PFSK-1 (cell line): ENCODE data around the gene CYFIP2.

Source experiments
- FOXP2 ChIP-seq: optimal IDR thresholded peaks from 2 replicates; pipeline ENCODE3; 2011; ENCODE audit warnings: borderline replicate concordance, control low read depth, inconsistent platforms; ENCODE audit not compliant: insufficient read depth; ENCODE audit errors: extremely low read length, extremely low read depth
- POLR2AphosphoS5 ChIP-seq: IDR thresholded peaks from 2 replicates; pipeline ENCODE4 v1.6.1; 2012; ENCODE audit warnings: low read depth, mild to moderate bottlenecking, control low read depth, low read length, moderate library complexity
- SIN3A ChIP-seq: IDR thresholded peaks from 2 replicates; pipeline ENCODE4 v1.6.1; 2012; ENCODE audit warnings: mild to moderate bottlenecking, low read length, moderate library complexity, borderline replicate concordance; ENCODE audit not compliant: insufficient read depth
- TAF1 ChIP-seq: IDR thresholded peaks from 2 replicates; pipeline ENCODE4 v1.6.1; 2012; ENCODE audit warnings: low read length, control low read depth, borderline replicate concordance; ENCODE audit not compliant: insufficient read depth
- TF ChIP-seq, protein P1 (sequence below), 2 experiments: IDR thresholded peaks; 2 replicates each; pipeline versions ENCODE4 v1.6.1 to v1.8.0; 2011 to 2012; ENCODE audit warnings: low read depth in 2 of 2, low read length in 2 of 2, control low read depth in 1 of 2, inconsistent platforms in 1 of 2, mild to moderate bottlenecking in 1 of 2, moderate library complexity in 1 of 2; ENCODE audit not compliant: insufficient read depth in 1 of 2

Gene CYFIP2

DNA sequence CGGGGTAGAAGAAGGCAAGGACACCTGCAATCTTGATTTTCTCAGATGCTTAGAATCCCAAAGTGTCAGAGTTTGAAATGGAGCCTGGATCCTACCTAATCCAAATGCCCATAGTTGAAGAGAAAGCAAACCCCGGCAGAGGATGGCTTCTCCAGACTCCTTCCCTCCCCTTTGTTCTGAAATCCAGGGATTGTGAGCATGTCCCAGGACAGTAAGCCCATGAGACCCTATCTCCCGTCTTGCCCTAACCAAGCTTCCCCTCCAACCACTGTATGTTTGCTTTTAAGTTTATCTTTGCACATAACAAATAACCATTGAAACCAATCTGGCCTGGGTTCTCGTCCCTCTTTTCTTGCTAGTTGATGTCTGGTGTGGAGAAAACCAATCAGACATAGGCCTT lies 115.8 kb downstream of the CYFIP2 start:
- TF ChIP-seq SIN3A (no peak), POLR2AphosphoS5 (no peak), FOXP2 (no peak), TAF1 (no peak)
- TF ChIP-seq, protein P1, sequence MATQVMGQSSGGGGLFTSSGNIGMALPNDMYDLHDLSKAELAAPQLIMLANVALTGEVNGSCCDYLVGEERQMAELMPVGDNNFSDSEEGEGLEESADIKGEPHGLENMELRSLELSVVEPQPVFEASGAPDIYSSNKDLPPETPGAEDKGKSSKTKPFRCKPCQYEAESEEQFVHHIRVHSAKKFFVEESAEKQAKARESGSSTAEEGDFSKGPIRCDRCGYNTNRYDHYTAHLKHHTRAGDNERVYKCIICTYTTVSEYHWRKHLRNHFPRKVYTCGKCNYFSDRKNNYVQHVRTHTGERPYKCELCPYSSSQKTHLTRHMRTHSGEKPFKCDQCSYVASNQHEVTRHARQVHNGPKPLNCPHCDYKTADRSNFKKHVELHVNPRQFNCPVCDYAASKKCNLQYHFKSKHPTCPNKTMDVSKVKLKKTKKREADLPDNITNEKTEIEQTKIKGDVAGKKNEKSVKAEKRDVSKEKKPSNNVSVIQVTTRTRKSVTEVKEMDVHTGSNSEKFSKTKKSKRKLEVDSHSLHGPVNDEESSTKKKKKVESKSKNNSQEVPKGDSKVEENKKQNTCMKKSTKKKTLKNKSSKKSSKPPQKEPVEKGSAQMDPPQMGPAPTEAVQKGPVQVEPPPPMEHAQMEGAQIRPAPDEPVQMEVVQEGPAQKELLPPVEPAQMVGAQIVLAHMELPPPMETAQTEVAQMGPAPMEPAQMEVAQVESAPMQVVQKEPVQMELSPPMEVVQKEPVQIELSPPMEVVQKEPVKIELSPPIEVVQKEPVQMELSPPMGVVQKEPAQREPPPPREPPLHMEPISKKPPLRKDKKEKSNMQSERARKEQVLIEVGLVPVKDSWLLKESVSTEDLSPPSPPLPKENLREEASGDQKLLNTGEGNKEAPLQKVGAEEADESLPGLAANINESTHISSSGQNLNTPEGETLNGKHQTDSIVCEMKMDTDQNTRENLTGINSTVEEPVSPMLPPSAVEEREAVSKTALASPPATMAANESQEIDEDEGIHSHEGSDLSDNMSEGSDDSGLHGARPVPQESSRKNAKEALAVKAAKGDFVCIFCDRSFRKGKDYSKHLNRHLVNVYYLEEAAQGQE (IDR thresholded peaks at IDR 0.05; ENCODE audit: insufficient read depth in 1 of 2, low read depth in 2 of 2, low read length in 2 of 2), result no peak

DNA sequence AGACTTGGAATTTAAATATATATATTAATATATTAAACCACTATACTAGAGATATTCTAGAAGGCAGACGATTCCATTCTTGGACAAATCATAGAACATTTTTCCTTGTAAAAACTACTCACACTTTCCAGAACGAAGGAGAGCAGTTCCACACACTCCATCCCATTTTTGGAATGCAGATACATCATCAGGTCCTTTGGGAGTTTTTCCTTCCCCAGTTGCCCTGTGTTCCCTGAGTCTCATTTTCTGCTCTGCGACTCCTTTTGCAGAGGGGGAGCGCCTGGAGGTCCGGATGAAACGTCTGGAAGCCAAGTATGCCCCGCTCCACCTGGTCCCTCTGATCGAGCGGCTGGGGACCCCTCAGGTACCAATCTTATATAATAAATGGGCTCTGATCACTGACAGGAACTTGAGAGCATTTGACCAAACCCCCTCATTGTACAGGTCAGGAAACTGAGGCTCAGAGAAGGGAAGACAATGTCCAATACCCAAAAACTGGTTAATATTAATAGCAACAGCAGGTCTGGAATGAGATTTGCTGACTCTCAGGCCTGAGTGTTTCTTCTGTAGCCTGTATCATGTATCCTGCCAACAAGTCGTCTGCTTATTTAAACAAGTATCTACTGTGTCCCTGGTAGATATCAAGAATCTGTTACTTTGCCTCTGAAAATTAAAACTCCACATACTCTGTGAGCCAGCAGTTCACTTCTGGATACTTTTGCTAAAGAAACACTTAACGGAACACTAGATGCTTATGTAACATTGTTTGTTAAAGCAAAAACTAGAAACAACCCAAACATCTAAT lies 117.3 kb downstream of the CYFIP2 start:
- TF ChIP-seq, protein P1 (IDR thresholded peaks at IDR 0.05; ENCODE audit: insufficient read depth in 1 of 2, low read depth in 2 of 2, low read length in 2 of 2), result no peak
- TF ChIP-seq FOXP2 (no peak), POLR2AphosphoS5 (no peak), SIN3A (no peak), TAF1 (no peak)

DNA sequence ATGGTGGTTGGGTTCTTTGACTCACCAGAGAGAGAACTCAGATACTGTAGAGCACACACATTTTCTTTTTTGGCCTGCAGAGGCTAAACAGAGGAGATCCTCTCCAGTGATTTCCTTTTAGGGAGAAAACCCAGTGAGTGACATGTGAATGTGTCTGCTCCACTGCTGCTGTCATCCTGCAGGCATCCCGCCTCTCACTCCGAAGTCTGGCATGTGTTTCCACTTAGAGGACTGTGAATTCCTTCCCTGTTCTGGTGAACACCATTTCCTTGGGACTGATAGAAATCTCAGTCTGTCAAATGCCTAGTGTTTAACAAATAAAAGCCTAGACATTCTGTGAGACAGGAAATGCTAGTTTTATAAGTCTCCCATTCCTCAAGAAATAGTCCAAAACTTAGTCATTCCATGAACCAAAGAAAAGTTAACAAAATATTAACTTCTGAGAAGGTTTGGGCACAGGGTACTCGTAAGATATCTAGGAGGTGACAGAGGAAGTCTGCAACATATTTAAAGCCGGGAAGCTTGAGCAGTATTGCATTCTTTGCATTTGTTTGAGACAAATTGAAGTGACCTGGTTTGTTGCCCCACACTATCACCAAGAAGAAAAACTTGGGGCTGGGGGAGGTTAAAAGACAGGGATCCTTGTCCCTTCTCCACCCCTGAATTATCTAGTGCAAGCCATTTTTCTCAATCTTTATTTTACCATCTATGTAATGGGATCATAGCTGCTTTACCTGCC lies 119.2 kb downstream of the CYFIP2 start:
- TF ChIP-seq POLR2AphosphoS5 (no peak), SIN3A (peak; percentile 49; the same call in 1 of the 2 replicates), TAF1 (peak; percentile 36; the same call in 1 of the 2 replicates), FOXP2 (peak; percentile 58)
- TF ChIP-seq, protein P1 (IDR thresholded peaks at IDR 0.05; ENCODE audit: insufficient read depth in 1 of 2, low read depth in 2 of 2, low read length in 2 of 2), result peak in 1 of 2 experiments; percentile 60; a peak in 2 of 4 replicates

DNA sequence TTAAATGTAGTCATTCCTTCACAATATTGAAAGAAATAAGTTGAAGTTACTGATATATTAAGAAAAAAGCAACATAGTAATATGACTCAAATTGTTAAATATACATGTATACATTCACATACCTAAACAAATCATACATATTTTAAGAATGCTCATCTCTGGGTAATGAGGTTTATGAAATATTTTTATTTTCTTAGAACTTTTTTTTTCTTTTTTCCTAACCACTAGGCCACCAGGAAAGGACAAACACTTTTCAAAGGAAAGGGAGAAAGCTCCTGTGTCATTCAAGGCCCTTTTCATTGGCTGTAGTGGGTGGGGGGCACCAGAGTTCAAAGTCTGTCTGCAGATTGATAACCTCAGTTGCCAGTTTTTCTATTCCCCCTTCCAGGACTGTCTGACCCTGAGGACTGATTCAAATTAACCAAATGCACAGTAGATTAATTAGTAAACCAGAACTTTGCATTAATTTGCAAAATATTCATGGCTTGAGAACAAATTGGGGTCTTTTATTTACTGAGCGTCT lies 121.2 kb downstream of the CYFIP2 start:
- TF ChIP-seq FOXP2 (no peak), TAF1 (no peak), POLR2AphosphoS5 (no peak), SIN3A (no peak)
- TF ChIP-seq, protein P1 (IDR thresholded peaks at IDR 0.05; ENCODE audit: insufficient read depth in 1 of 2, low read depth in 2 of 2, low read length in 2 of 2), result no peak
